T-helper 9 cell (primary cell): Measurements from ENCODE around the gene LARP6.
"Not testable (repeated sequence)": the region's sequence is repeated elsewhere in the genome, so short reads cannot be mapped to it uniquely, and the experiment has no call there.

Experiments
- DNase-seq: peaks from one replicate; pipeline ENCODE4 v3.0.0-alpha.2; 2020

Gene LARP6

DNA sequence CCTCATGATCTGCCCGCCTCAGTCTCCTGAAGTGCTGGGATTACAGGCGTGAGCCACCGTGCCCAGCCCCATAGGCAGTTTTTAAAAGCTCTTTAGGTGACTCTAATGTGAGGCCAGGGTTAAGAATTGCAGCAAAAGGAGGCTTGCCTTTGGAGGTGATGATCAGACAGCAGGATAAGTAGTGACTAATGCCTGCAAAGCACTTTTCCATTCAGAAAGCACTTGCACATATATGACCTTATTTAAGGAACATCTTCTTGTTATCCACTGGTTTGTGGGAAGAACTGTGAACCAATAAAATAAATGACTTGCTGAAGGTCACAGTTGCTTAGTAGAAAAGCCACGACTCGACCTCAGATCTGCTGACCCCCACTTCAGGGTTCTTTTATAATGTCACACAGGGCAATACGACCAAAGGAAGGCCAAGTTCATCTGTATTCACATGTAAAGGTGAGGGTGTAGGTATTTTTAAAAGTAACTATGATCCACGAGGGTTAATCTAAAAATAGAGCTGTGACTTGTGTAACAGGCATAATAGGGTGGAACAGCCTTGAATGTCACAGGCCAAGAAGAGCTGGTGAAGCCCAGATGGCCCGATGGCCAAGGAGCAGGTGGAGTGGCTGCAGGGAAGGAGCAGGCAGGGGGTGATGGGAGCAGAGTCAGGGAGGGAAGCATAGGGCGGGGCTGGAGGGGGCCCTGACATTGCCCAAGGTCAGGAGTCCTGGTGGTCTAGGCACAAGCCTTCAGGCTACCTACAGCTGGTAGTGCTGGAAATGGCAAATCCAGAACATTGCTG, 24.4 kb downstream of the LARP6 start:
- DNase-seq = no peak

DNA sequence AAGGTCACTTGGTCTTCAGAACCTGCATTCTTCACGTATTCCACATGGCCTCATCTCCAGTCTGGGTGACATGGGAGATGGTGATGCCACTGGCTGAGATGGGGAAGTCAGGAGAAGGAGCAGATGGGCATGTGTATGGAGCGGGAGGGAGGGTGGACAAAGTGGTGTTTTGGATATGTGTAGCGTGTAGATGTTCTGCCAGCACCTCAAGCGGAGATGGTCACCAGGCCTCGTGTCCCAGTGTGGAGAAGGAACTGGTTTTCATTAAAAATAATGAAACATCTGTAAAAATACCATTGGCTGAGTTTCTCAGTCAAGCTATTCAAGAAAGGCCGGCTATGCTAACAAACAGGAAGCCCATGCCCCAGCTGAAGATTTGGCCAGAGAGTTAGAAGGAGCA, 26.2 kb downstream of the LARP6 start:
- no peak for DNase-seq

DNA sequence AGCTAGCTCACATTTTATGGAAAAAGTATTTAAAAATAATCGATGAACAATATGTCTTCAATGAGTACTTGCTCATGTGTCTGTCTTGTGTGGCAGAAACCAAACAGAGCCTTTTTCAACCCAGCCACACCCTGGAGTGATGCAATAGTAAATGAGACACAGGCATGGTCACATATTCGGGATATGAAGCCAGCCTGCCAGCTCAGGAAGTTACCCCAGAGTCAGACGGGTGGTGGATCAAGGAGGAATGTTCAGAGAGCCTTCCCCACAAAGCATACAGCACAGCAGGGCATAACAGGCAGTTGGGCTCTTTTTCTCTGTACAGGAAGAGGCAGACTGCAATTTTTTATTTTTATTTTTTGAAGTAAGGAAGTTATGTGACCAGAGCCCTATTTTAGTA, 27.3 kb downstream of the LARP6 start:
- no peak for DNase-seq

DNA sequence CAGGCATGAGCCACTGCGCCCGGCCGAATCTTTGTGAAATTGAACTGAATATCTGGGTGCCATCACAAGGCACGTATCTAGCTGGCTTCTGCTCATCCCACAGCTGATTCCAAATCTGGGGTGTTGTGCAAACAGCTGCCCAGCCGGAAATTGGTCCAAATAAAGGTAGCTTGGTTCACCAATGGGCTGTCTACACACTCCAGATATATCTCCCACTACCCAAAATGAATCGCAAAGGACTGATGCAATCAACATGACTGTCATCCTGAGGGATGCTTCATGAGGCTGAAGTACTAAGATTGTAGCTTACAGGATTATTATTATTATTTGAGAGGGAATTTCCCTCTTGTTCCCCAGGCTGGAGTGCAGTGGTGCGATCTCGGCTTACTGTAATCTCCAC, 28.1 kb downstream of the LARP6 start:
- DNase-seq = no peak

DNA sequence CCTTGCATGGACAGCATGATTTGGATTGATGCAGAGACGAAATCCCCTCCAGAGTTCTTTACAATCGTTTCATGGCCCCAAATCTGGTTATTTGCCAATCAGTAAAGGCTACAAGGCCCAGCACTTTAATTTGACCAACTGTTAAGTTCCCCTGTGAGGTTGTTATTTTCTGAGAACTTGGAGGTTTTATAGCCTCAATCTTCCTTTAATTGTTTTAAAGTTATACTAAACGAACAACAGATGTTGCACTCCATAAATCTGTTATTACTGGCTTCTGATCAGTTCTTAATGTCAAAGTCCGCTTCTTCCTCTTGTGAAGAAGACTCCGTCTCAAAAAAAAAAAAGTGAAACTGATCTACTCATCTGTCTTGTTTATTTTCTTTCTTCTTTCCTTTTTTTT, 30.8 kb downstream of the LARP6 start:
- no peak for DNase-seq

DNA sequence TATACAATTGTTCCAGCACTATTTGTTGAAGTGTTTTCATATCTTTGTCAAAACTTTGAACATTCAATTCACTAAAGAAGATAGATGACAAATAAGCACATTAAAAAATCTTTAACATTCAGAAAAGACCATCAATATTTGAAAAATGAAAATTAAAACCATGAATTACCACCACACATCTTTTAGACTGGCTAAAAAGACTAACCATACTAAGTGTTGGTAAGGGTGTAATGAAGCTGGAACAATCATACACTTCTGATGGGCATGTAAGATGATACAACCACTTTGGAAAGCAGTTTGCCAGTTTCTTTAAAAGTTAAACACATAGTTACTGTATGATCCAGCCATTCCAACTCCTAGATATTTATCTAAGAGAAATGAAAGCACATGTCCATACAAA, 33.7 kb downstream of the LARP6 start:
- DNase-seq = no peak

DNA sequence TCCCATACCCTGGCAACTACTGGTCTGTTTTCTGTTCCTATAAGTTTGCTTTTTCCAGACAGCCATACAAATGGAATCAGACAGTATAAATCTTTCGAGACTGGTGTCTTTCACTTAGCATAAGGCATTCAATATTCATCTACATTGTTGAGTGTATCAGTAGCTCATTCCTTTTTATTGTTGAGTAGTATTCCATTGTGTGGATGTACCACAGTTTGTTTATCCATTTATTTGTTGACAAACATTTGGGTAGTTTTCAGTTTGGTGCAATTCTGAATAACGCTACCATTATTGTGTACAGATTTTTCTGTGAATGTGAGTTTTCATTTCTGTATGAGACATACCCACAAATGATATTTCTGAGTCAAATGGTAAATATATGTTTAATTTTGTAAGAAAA, 35.4 kb downstream of the LARP6 start:
- DNase-seq = no peak

DNA sequence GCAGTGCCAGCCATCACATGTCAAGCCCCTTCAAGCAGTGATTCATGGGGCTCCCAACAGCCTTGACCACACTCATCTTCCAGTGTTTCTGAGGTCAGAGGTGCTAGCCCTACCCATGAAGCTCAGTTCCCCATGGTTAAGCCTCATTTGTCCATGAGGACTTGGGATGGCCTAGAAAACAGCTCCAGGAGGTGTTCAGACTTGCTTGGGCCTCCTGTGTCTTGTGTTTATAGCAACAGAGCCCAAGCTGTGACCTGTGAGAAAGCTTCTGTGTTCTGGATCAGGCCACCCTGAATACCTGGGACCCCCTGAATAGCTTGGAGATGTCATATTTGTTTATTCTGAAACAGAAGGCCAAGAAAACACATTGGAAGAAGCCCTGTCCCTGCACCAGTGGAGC, 36.7 kb downstream of the LARP6 start:
- DNase-seq = no peak

DNA sequence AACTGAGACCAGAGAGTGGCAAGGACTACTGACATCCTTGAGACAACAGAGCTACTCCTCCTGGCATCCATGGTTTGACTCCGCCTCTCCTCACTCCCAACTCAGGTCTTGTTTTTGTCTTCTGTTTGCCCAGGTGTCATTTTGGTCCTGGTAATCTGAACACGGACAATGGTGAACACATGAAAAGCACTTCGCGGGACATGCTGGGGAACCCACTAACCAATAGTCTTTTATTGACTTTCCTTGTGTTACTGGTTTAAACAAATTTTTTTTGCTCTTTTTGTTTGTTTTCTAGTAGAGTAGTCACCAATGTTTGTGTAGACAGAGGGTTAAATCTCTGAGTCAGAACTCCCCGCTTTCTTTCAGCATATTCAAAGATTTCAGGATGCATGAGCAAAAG, 38.4 kb downstream of the LARP6 start:
- DNase-seq = no peak

DNA sequence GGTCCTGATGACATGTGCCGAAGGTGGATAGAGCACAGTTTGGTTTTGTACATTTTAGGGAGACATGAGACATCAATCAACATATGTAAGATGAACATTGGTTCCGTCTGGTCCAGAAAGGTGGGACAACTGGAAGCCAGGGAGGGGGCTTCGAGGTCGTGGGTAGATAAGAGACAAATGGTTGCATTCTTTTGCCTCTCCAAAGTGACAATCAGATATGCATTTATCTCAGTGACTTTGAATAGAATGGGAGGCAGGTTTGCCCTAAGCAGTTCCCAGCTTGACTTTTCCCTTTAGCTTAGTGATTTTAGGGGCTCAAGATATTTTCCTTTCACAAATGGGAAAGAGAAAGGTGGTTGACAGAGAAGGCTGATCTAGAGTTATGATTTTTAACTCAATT, 38.9 kb downstream of the LARP6 start:
- DNase-seq = not testable (repeated sequence)

DNA sequence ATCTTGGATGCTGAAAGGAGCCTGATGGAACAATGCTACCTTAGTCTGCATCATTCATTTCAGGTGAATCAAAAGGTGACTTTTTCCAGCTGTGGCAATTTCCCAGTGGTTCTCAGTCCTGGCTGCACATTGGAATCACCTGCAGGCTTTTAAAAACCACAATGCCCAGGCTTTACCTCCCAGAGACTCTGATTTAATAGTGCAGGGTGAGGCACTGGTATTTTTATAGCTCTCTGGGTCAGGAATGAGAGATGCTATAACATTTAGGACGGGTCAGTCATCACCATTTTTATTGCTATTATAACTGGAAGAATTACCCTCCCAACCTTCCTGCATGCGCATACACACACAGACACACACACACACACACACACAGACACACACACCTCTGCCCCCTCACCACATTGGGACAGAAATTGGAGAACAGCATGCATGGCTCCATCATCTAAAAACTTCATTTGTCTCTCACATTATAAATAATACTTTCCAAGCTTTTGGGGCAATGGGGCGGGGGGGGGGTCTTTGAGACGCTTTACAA, 41.1 kb downstream of the LARP6 start:
- DNase-seq = no peak

DNA sequence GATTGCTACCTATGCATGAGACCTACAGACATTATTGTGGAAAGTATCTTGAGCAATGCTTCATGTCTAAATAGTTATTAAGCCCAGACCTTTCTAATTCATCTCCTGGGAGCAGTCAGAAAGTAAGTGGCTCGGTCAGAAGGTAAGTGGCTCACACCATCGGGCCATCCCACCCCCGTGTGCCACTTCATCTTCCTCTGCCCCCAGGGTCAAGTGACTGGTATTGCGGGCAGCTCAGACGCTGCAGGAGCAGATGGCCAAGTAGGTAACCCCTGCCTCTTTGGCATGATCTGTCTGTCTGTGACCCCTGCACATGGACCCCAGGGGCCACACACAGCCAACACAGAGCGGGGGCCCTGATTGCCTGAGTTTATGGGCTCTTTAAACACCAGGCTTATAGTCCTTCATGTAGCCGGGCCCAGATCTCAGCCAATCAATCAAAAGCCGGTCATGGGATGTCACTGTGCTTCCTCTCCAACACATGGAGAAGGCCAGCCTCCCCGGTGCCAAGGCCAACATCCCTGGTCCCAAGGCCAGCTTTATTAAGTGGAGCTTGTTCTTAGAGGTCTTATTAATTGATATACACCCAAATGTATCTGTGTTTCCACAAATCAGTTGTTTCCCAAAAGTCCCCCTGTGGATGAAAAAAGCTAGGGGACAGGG, 42.9 kb downstream of the LARP6 start:
- DNase-seq = no peak

DNA sequence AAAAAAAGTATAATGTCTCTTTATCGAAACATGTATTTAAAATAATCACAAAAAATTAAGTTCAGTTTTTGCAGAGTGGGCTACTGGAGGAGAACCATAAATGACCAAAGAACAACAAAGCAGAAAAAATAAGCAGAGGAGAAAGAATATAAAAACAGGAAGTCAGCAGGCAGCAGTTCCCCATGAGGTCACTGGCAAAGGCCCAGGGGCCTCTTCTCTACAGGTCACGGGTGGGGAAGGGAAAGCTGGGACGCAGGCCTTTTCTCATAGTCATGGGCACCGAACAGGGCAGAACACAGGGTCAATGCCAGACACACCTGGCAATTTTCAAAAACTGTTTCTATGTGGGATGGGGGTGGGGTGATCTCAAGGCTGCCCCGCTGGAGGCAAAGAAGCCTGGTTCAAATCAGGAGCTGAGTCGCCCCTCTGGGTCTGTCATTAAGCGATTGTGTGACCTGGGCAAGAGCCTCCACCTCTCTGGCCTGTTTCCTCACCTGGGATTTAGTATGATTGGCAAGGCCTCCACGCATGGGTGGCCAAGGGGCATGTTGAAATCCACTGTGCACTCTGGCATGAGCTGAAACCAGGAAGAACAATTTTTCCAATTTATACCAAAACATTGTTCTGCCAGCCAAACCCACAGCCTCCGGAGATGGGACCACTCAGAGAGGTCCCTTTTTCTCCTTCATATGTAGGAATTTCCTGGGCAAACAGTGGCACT, 46.8 kb downstream of the LARP6 start:
- no peak for DNase-seq

DNA sequence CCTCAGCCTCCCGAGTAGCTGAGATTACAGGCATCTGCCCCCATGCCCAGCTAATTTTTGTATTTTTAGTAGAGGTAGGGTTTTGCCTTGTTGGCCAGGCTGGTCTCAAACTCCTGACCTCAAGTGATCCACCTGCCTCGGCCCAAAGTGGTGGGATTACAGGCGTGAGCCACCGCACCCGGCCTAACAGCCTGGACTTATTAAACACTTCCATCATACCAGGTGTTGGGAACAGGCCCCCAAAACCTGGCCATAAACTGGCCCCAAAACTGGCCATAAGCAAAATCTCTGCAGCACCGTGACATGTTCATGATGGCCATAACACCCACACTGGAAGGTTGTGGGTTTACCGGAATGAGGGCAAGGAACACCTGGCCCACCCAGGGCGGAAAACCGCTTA, 49.6 kb downstream of the LARP6 start:
- DNase-seq = not testable (repeated sequence)

DNA sequence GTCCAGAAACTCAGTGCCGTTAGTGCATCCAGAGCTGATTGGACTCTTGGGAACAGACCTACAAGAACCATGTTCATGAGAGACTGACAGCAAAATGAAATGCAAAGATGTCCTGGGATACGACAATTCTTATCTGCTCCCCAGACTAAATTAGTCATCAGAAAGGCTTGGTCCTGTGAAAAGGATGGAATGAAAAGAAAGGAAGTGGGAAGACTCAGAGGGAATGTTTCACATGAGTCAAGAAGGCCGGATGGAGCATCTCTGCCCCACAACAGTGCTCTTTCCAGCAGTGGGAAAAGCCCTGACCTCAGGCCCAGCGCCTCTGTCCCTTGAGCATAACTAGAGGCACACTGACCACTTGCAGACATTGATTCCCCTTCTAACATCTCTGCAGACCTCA, 51.3 kb downstream of the LARP6 start:
- DNase-seq = no peak

DNA sequence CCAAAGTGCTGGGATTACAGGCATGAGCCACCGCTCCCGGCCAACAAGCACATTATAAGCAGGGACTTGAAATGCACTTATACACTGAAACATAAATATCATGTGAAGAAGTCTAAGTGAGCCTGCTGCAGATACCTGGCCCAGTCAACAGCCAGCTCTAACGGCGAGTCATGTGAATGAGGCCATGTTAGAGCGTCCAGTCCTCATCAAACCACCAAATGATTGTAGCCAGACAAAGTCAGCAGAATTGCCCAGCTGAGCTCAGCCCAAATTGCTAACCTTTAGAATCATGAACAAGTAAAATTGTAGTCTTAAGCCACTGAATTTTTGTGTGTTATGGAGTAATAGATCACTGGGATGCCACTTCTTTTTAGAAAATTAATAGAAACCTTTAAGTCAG, 52.8 kb downstream of the LARP6 start:
- DNase-seq = no peak

DNA sequence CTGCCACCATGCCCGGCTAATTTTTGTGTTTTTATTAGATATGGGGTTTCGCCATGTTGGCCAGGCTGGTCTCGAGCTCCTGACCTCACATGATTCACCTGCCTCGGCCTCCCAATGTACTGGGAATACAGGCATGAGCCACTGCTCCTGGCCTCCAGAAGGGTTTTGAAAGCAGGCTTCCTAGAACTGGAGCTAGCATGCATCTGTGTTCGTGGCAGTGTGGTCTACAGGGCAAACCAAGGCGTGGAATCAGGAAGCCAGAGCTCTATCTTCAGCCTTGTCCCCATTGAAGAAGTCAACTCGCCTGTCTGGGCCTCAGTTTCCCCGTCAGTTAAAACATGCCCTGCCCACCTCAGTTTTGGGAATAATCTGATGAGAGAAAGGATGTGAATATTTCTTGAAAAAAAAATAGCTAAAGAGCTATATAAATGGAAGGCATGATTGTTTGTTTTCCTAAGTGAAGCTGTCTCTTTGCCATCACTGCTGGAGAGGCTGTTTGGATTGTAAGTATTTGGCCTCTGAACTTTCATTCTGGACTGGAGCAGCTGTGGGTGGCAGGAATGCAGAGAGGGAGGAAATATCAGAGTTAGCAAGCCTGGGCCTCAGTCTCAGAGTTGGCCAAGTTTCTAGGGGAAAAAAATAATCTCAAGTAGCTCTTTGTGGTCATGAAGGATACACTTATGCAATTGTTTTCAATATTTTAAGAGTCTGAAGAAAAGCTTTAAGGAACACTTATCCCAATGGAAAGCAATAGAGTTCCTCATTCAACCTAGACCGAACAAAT, 54.1 kb downstream of the LARP6 start:
- DNase-seq = no peak

DNA sequence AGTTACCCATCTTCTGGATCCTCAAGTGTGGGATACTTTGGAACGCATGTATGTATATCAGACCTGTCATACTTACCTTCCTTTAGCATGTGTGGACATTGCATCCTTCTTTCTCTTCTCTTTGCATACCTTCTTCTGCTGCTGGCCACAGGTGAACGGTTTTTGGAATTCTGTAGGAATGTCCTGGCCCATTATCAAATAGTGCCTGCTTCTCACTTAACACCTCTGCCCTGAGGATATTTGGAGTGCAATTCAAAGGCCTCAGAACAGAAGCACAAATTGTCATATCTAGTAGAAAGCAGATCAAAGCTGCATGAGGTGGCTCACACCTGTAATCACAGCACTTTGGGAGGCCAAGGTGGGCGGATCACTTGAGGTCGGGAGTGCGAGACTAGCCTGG, 56.5 kb downstream of the LARP6 start:
- DNase-seq = no peak

DNA sequence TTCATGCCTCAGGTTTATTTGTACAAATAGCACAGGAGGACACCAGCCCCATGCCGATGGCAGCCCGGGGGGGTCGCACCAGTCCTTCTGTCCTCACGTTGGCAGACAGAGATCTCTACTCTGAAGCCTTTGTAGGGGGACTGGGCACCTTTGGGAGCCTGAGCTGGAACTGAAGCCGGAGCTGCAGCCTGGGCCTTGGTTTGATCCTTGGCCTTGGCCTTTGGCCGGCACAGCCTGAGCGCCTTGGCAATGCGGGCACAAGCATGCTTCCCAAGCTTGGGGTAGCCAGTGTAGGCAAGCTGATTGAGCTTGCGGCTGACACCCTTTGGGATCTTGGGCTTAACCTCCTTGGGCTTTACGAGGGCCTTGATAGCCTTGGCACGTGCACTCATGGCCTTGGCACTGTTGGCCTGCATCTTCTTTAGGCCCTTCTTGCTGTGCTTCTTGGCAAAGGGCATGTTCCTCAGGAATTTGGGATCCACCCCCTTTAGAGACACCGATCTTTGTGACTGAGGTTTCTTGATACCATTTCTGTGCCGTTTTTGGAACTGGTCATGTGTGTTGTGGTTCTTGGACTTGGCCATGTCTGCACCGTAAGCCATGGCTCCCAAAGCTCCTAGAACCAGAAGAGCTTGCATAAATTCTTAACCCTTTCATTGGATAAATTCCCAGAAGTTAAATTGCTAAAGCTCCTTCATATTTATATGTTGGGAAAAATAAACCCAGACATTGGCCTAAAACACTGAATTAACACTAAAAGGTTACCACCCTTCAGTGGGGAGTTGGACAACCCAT, 57.2 kb downstream of the LARP6 start:
- DNase-seq = no peak

DNA sequence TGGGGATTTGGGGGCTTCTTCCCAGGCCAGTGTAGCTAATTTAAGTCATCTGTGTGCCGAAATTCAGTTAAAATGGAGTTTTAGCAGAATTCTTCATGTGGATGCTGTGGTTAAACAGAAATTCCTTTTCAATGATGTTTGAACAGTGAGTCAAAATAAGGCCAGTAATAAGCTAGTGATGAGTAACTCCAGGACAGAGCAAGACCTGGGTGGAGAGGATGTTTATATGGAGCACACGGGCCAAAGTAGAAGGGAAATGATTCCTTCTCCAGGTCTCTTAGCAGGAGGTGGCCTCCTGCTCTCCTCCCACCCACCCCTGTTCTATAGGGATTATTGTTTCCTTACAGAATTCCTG, 58.7 kb downstream of the LARP6 start:
- DNase-seq = no peak

DNA sequence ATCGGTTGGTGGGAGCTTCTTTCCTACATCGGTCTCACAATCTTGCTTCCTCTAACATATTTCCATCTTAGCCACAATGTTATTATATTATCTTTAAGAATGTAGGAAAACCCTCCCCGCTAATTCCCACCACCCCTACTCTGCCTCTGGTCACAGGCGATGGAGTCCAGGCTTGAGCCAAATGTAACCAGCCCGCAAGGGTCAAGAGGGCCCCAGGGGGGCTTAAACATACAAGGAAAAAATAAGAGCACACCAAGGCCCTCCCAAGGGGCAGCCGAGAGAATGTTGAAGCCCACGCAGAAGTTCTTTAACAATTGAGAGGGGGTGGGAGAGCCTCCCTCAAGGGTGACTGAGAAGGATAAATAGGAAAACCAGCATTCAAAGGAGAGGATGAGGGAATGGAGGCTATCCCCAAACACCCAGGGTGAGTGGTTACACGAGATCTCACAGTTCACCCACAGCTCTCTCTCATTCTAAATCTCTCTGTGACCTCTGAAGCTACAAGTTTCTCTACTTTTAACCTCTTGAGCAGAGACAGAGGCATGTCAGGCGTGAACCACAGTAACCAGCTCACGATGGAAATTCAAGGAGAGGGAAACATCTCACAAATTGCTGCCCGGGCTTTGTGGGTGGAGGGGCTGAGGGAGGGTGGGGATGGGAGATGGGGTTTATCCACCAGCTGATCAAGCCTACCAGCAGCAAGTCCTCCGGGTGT, 59.2 kb downstream of the LARP6 start:
- DNase-seq = no peak

DNA sequence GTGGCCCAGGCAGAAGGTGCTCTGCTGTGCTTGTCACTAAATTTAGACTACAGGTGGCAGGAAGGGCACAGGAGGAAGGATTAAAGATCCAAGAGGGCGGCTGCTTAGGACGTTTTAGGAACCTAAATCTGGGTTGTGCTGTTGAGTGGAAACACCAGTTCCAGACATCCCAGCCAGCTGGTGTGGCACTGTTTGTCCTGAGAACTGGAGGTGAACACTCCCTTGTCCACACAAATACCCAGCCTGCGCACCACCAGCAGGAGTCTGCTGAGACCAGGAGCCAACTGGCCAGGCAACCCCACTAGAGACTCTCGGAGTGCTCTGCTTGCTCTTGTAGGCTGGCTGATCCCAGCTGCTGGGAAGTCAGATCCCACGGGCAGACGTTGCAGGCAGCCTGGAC, 60.3 kb downstream of the LARP6 start:
- no peak for DNase-seq
